Kidney capillary endothelial cell (primary cell): ENCODE measurements around the gene TMEM260.

Experiments
- DNase-seq: peaks from one replicate; pipeline ENCODE4 v3.0.0-alpha.2; 2018; ENCODE audit warnings: low spot score

Gene TMEM260

GRCh38 chr14:56579345-56580220, at the start of gene TMEM260:
Gene TMEM260 (plus strand): TSS chr14:56579798. CDS start chr14:56579915, 117 bp downstream.
- peak; percentile 90 for DNase-seq

GRCh38 chr14:56532546-56532945, 47.1 kb upstream of the TMEM260 start:
- no peak for DNase-seq

GRCh38 chr14:56534656-56535055, 44.9 kb upstream of the TMEM260 start:
- DNase-seq = no peak

GRCh38 chr14:56539862-56540261, 39.7 kb upstream of the TMEM260 start:
- DNase-seq = no peak

GRCh38 chr14:56543436-56543835, 36.2 kb upstream of the TMEM260 start:
- no peak for DNase-seq

- DNase-seq = no peak
These were observed 29.9 kb upstream of the TMEM260 start for GRCh38 chr14:56549721-56550120.

- DNase-seq = no peak
These were observed 27.0 kb upstream of the TMEM260 start for GRCh38 chr14:56552615-56553014.

- DNase-seq = no peak
These were observed 25.3 kb upstream of the TMEM260 start for GRCh38 chr14:56554301-56554700.

GRCh38 chr14:56555921-56556570, 23.6 kb upstream of the TMEM260 start:
- peak; percentile 20 for DNase-seq

GRCh38 chr14:56559182-56559581, 20.4 kb upstream of the TMEM260 start:
- DNase-seq = no peak

- no peak for DNase-seq
These were observed 18.0 kb upstream of the TMEM260 start for GRCh38 chr14:56561606-56562005.

GRCh38 chr14:56562883-56563282, 16.7 kb upstream of the TMEM260 start:
- DNase-seq = no peak

GRCh38 chr14:56569174-56569573, 10.4 kb upstream of the TMEM260 start:
- no peak for DNase-seq

- no peak for DNase-seq
These were observed 9.3 kb upstream of the TMEM260 start for GRCh38 chr14:56570295-56570694.

- DNase-seq = peak; percentile 20
These were observed 668 bp downstream of the TMEM260 start for GRCh38 chr14:56580221-56580711.

- DNase-seq = no peak
These were observed 1.6 kb downstream of the TMEM260 start for GRCh38 chr14:56581041-56581727.

- DNase-seq = no peak
These were observed 6.0 kb downstream of the TMEM260 start for GRCh38 chr14:56585461-56586084.

GRCh38 chr14:56587701-56588100, 8.1 kb downstream of the TMEM260 start:
- DNase-seq = no peak

GRCh38 chr14:56590535-56590960, 10.9 kb downstream of the TMEM260 start:
- DNase-seq = no peak

GRCh38 chr14:56592746-56593544, 13.3 kb downstream of the TMEM260 start:
- no peak for DNase-seq

- no peak for DNase-seq
These were observed 14.8 kb downstream of the TMEM260 start for GRCh38 chr14:56594428-56594827.
